GM19099 (cell line): ENCODE data around the gene SMYD3.

Experiments
- POLR2A ChIP-seq: IDR thresholded peaks from 3 replicates; pipeline ENCODE4 v1.6.1; 2011; ENCODE audit warnings: low read depth; ENCODE audit not compliant: insufficient read length; ENCODE audit errors: extremely low read depth

Gene SMYD3

DNA sequence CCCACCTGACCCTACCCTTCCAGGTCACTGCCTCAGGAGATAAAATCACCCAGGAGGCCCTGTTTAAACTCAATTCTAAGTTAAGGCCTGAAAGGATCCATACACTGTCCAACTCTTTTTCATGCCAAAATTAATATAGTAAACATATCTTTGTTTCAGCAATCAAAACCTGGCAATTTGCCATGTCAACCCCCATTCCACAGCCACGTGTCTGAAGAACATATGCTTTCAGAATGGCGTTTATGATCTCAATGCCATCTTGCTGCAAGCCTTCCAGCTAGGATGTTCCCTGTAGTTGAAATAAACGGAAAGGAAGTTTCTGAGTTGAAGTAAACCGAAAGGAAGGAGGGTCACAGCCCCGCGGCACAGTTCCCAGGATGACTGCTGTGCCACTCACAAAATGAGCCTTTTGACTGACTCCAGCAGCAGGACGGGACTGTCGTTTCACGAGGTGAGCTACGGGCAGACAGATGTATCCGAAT is 472.0 kb downstream of the SMYD3 start:
- TF ChIP-seq POLR2A, result no peak

DNA sequence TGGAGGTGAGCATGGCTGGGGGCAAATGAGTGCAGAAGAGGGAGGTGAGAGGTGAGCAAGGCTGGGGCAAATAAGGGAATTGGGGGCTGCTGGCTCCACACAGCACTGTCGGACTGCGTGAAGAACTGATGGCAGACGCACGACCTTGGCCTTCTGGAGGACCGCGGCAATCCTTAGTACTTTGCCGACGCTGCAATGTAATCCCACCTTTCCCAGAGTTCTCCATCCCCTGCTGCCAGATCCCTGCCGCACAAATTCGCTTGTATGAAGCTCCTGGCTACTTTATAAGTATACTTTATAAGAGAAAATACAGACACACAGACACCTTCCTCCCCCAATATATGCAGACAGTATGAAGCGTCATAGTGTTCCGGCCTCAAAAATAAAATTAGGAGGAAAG is 472.4 kb downstream of the SMYD3 start:
- TF ChIP-seq POLR2A, result no peak

DNA sequence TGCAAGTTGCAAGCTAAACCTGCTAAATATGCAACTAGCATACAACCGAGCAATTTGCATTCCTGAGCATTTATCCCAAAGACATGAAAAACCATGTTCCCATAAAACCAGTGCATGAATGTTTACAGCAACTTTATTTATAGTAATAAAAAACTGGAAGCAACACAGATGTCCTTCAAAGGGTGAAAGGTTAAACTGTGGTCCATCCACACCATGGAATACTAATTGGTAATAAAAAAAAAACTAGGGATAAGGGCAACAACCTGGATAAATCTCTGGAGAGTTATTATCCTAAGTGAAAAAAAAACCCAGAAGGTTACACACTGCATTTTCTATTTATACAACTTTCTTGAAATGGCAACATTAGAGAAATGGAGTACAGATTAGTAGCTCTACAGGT is 474.1 kb downstream of the SMYD3 start:
- TF ChIP-seq POLR2A, result no peak

DNA sequence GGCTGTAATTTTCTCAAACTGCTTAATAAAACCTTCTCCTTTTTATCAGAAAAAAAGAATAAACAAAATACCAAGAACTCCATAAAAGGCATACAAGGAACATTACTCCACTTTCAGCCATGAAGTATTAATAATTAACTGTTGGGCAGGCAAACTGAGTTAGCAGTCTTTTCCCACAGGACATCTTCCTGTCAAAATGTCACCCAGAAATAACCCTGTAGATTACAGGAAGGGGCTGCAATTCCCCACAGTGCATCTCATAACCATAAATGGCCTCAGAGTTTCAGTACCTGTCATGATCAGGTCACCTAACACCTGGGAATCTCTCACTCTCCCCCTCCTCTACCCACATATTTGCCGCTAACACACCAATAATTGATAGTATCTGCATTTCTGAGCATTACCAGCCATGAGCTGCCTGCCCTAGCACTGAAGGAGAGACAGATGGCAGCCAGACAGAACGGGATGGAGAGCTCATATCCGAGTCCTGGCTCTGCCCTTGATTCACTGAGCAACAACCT is 475.0 kb downstream of the SMYD3 start:
- TF ChIP-seq POLR2A, result no peak

DNA sequence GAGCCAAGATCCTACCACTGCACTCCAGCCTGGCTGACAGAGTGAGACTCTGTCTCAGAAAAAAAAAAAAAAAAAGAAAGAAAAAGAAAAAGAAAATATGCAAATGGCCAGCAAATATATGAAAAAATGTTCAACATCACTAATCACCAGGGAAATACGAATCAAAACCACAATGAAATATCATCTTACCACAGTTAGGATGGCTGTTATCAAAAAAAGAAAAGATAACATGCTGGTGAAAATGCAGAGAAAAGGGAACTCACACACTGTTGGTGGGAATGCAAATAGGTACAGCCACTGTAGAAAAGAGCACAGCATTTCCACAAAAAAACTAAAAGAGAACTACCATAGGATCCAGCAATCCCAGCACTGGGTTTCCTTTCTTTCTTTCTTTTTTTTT is 477.5 kb downstream of the SMYD3 start:
- no peak for TF ChIP-seq POLR2A

DNA sequence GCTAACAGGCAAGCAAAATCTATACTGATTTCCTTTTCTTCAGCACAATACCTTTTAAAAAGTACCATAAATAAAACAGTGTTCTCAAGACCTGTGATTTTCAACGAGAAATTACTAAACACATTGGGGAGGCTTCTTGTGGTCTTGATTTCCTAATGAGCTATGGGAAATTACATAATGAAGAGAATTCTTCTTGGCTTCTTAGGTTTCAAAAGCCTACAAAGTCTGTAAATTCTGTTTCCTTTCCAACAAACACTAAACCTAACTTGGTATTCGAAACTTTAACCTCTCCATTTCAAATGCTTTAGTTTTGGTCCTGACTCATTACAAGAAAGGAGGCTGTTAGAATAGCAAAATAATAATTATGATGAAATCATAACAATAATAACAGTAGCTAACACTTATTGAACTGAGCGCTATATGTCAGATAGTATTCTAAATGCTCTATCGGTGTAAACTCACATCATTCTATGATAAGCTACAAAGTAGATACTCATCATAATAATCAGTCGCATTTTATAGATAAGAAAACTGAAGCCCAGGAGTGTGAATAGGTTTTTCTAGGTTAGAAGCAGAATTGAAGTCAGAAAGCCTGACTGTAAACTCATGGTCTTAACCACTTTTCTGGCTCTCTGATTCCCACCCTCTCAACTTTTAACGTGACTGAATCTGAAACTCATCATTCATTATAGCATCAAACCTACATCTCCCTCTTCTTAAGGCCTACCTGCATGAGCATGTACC is 486.7 kb downstream of the SMYD3 start:
- no peak for TF ChIP-seq POLR2A

DNA sequence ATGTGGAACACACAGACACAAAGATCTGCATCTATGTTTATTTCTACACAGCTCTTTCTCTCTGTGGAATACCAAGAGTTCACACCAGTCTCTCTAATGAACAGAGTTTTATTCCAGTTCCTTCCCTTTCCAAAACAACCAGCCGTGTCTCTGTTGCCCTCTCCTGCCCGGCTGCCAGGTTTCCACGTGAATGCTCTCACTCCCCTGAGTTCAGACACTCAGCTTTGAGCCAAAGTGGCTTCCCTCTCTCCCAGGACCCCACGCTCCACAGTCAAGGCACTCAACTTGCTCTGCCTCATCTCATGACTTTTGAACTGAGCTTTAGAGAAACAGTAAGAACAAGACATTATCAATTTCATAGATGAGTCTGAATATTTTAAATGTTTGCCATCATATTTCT is 488.9 kb downstream of the SMYD3 start:
- TF ChIP-seq POLR2A, result no peak

DNA sequence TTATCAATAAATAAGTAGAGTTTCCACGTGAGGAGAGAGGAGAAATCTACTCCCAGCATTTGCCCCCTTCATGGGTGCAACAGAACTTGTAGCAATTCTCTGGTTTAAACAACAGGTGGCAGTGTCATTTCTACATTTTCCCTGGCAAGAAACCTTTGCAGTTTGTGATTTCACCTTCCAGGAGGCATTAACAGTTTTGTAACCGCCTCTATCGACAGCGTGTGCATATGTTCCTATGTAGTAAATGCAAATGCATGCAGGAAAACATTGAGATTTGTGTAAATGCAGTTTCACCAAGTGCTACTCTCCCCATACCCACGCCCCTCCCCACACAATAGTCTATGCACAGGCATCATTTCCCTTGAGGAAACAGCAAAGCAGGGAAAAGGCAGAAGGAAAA is 494.7 kb downstream of the SMYD3 start:
- TF ChIP-seq POLR2A, result no peak

DNA sequence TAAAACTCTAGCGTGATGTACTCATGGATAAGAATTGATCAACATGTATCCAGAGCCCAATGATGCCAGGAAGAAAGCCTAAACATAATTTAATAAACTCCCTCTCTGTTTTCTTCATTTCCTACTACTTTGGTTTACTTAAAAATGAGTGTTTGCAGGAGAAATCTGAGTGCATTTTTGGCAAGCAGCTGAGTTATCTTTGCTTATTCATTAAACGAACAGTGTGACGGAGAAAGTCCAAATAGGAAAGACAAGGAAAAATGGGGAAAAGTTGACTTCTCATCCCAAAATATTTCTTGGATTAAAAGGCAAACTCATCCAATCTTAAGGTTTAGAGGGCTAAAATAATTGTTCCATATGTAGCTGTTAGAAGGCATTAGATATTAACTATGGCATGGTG is 496.7 kb downstream of the SMYD3 start:
- TF ChIP-seq POLR2A, result no peak

DNA sequence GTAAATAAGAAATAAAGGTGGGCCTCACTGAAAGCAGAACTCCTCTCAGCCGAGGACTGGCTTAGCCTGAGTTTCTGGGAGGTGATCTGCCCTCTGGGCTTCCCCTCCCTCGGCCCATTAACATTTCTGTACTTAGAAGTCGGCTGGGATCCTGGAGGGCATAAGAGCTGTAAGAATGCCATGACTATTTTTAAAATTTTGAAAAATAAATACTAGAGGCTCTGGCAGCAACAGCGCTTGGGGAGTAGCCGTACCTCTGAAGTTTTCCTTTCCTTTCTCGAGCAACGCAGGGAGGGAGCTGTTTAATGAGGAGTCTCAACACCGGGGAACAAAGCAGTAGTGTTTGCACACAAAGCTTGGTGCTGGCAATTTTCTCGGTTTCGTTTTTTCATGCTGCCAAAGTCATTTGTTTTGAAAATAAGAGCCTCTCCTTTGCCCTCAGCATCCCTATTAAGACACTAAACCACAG is 498.7 kb downstream of the SMYD3 start:
- TF ChIP-seq POLR2A, result no peak

DNA sequence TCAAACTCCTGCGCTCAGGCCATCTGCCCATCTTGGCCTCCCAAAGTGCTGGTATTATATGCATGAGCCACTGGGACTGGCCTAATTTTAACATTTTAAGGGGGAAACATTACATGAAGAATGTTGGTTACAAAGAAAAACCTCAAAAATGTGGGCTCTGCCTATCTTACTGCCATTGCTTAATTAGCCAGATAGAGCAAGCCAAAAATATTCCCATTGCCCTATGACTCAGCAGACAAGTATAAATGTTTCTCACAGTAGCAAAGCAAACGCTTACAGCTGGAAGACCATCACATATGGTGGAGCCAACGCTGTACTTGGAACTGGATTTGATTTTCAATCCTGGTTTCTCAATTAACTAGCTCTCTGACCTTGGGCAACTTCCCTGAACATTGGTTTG is 502.0 kb downstream of the SMYD3 start:
- no peak for TF ChIP-seq POLR2A

DNA sequence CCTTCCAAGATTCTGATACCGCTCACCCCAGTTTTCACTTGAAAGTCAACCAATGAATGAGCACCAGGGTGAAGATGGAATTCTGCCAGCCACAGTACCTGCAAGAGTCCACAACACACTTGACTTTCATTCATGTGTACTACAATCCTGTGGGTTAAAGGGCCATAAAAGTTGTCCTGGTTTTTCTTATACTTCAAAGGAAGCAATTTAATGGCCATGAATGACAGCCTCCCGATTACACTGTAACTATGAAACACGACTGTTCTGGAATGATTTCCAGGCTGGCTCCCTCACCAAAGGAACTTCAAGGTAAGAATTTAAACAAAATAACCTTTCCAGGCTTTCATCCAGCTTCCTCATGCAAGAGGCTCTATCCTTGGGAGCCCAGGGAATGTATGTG is 502.8 kb downstream of the SMYD3 start:
- no peak for TF ChIP-seq POLR2A

DNA sequence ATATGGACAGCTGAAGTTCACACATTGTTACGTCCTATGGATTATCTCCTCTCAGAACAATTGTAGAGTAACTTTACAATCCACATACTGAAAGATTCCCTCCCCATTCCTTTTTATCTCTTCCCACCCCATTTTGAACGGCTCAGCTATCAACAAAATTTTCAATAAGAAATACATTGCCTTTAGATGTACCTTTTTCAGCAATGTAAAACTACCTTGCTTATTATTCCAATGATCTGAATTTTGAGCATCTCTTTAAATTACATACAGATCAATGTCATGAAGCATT is 503.7 kb downstream of the SMYD3 start:
- no peak for TF ChIP-seq POLR2A

DNA sequence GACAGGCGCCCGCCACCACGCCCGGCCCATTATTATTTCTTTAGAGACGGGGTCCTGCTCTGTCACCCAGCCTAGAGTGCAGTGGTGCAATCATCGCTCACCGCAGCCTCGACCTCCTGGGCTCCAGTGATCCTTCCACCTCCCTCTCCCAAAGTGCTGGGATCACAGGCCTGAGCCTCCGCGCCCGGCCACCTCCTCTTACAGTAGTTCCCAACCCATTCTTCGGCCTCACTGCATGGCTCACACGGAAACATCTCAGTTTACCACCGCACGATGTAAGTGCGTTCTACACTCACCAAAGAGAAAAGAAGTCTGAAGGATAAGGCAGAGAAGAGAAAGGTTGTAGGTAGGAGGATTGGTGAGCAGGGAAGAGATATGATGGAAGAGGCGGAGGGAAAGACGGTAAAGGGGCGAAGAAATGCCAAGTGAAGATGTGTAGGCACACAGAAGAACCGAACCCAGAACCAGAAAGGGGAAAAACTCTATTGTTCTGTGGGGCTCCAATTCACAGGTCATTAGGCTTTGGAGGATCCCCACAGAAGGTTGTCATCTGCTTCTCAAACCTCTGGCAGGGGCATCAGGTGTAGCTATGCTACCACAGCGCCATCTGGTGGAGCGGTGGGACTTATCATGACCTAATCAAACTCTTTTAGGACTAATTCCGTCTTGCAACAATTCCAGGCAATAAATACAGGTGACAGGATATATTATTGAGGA is 504.2 kb downstream of the SMYD3 start:
- TF ChIP-seq POLR2A, result no peak

DNA sequence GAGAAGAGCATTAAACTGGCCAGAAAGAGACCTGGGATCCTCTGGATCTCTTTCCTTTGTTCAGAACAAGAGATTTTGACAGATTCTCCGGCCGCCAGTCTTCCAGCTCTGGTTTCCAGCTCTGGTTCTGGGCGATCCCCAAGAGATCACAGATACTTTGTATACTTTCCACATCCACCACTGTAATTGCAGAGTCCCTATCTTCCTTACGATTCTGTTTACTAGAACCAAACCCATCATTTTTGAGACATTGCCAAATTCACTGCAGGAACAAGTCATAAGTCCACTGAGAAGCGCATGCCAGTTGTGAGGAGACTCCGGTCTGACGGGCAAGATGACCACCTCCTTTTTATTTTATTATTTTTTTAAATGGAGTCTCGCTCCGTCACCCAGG is 505.2 kb downstream of the SMYD3 start:
- no peak for TF ChIP-seq POLR2A

DNA sequence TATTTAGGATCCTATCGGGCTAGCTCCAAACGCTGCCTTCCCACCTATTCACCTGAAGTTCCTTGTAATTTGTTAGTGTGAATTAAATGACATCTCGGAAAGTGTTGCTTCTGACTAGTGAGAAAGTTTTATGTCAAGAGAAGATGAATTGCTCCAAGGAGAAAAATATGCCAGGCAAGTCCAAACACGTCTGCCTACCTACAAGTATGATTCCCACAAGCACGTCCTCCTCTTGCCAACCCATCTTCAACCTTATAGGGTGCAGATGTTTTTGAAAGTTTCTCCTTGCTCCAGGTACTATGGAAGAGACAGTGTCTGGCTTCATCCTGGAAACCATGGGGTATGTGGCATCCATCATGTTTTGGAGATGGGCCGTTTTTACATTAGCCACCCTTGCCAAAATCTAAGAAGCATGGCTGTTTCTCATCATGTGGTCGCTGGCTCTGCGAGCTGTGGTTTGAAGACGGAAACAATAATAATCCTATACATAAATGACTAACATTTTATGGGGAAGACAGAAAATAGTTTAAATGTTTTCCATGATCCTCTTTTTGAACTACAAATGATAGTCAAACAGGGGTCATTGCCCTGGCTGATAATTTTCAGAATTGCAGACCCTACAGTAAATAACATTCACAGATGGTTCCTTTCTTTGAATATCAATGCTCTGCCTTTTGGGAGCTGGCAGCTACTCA is 505.8 kb downstream of the SMYD3 start:
- TF ChIP-seq POLR2A, result no peak
